ENCODE data around the gene RUFY3. TPM values are rescaled to one million over a fixed set of nuclear protein-coding genes. Genes with fewer than 3 reads are reported as not detected.
A peak's percentile ranks its signal among the peaks of the same experiment; 100 is the strongest.

RUFY3 gene
- total and polyA plus RNA-seq, 2 of the 4 experiments (the other 2 are of a cell fraction) = 19.6 to 28.9 TPM

GRCh38 chr4:70746179-70746839 is 24.5 kb downstream of the RUFY3 start:
- H3K4ac ChIP-seq (ENCODE audit: low read depth, low read length) = no peak overlapping the region
- H2BK5ac ChIP-seq (ENCODE audit: low read depth, low read length, poor library complexity, severe bottlenecking) = no peak overlapping the region
- no peaks in the 10 kb centered on the region for H3K9me3 ChIP-seq (ENCODE audit: control insufficient read depth, insufficient read depth, low read length)
- no peak overlapping the region for H3K9ac ChIP-seq (ENCODE audit: low read depth, low read length)
- H3K4me3 ChIP-seq (ENCODE audit: insufficient read depth, low read depth, low read length) = no peak overlapping the region
- H2BK15ac ChIP-seq (ENCODE audit: low read depth, low read length) = no peak overlapping the region
- H3K4me2 ChIP-seq (ENCODE audit: low read depth, low read length) = no peak overlapping the region
- H2BK120ac ChIP-seq (ENCODE audit: low read depth, low read length) = no peak overlapping the region
- H3K36me3 ChIP-seq (ENCODE audit: control insufficient read depth, insufficient read depth, low read length) = no peaks in the 10 kb centered on the region; the same call in none of the 2 replicates
- no peak overlapping the region for H4K8ac ChIP-seq (ENCODE audit: low read depth in 2 of 2, low read length in 2 of 2)
- no peak overlapping the region for H4K5ac ChIP-seq (ENCODE audit: low read depth, low read length)
- H3K56ac ChIP-seq (ENCODE audit: extremely low read depth, insufficient read depth, low read length) = no peak overlapping the region
- TF ChIP-seq CEBPB (IDR thresholded peaks at IDR 0.05; ENCODE audit: low read depth, low read length) = peak; percentile 78
- TF ChIP-seq NFE2L2 (IDR thresholded peaks at IDR 0.05; ENCODE audit: low read depth, low read length) = no peak
- H3K4me1 ChIP-seq (ENCODE audit: control insufficient read depth, insufficient read depth, low read length) = peaks cover 8% of the 10 kb centered on the region
- no peak overlapping the region for H4K91ac ChIP-seq (ENCODE audit: insufficient read depth, low read depth, low read length)
- peak; percentile 48; the same call in 1 of the 2 replicates for ATAC-seq (ENCODE audit: low read depth)
- BruUV-seq (replicated peaks) = no TSS peak
- H3K23ac ChIP-seq (ENCODE audit: low read depth, low read length) = no peak overlapping the region
- no peak overlapping the region for H3K27ac ChIP-seq (ENCODE audit: insufficient read depth, low read length)
- H4K20me1 ChIP-seq (ENCODE audit: insufficient read depth, low read length) = peaks cover 21% of the 10 kb centered on the region; the same call in 1 of the 2 replicates
- in situ Hi-C loops (cut with MboI; ENCODE audit: low sequenced_read_pairs) = no loop called here
- ChIA-PET CTCF (interaction anchor here (0.7 kb wide), 1 partner anchor 19 kb away, joined by 4 read pairs; no protein-coding TSS in a partner anchor), POLR2A (ENCODE audit: unreplicated experiment) (no interaction called here)
- H3K9me1 ChIP-seq (ENCODE audit: insufficient read depth, low read length) = peaks cover 9% of the 10 kb centered on the region; the same call in 1 of the 2 replicates
- H2AK9ac ChIP-seq (replicated peaks; ENCODE audit: low read depth, low read length, poor library complexity) = no peak overlapping the region
- H2AK5ac ChIP-seq (ENCODE audit: low read depth, low read length) = no peak overlapping the region
- H3K27me3 ChIP-seq (ENCODE audit: control insufficient read depth, insufficient read depth, low read length) = no peaks in the 10 kb centered on the region
- H2BK20ac ChIP-seq (ENCODE audit: low read depth, low read length) = no peak overlapping the region
- H3K18ac ChIP-seq (ENCODE audit: low read depth, low read length) = no peak overlapping the region
- DNase-seq = peak; percentile 70
- no peak overlapping the region for H2AFZ ChIP-seq (replicated peaks; ENCODE audit: low read length, poor library complexity)
- dilution Hi-C loops (cut with HindIII; ENCODE audit: low sequenced_read_pairs, unreplicated experiment) = no loop called here
- intact Hi-C loops (cut with micrococcal nuclease) = no loop called here
- WGBS, 2 experiments (ENCODE audit: extremely low coverage in 2 of 2, insufficient read length in 1 of 2) = no CpG with 5 or more reads among the region's 9 CpGs
- no peak overlapping the region for H3K14ac ChIP-seq (replicated peaks; ENCODE audit: low read depth, low read length)
- H3K79me1 ChIP-seq (ENCODE audit: low read depth in 1 of 2, low read length in 2 of 2) = peaks cover 30 to 53% of the 10 kb centered on the region in 2 experiments

All from IMR-90 (cell line).